BE2C (cell line): Measurements from ENCODE around the gene ATG5.

Experiments
- DNase-seq: peaks from one replicate; pipeline ENCODE4 v3.0.0-alpha.2; 2020
- H3K27me3 ChIP-seq: fragments of 250-450 bp; sonication (Bioruptor Pico); 2 replicates; pipeline ENCODE4 v1.5.1; 2020; ENCODE audit warnings: mild to moderate bottlenecking
- H3K36me3 ChIP-seq: fragments of 250-450 bp; sonication (Bioruptor Pico); 2 replicates; pipeline ENCODE4 v1.5.1; 2020; ENCODE audit warnings: mild to moderate bottlenecking
- H3K4me1 ChIP-seq: fragments of 250-450 bp; sonication (Bioruptor Pico); 2 replicates; pipeline ENCODE4 v1.5.1; 2020
- H3K4me3 ChIP-seq: 2 replicates; pipeline ENCODE4 v1.5.1; 2011; ENCODE audit warnings: low read depth, low read length
- H3K9me3 ChIP-seq: fragments of 250-450 bp; sonication (Bioruptor Pico); 2 replicates; pipeline ENCODE4 v1.5.1; 2020
- TF ChIP-seq, protein P1 (sequence below): IDR thresholded peaks from 2 replicates; pipeline ENCODE4 v1.5.1; 2012; ENCODE audit warnings: mild to moderate bottlenecking, low read depth, low read length

ATG5 gene

DNA sequence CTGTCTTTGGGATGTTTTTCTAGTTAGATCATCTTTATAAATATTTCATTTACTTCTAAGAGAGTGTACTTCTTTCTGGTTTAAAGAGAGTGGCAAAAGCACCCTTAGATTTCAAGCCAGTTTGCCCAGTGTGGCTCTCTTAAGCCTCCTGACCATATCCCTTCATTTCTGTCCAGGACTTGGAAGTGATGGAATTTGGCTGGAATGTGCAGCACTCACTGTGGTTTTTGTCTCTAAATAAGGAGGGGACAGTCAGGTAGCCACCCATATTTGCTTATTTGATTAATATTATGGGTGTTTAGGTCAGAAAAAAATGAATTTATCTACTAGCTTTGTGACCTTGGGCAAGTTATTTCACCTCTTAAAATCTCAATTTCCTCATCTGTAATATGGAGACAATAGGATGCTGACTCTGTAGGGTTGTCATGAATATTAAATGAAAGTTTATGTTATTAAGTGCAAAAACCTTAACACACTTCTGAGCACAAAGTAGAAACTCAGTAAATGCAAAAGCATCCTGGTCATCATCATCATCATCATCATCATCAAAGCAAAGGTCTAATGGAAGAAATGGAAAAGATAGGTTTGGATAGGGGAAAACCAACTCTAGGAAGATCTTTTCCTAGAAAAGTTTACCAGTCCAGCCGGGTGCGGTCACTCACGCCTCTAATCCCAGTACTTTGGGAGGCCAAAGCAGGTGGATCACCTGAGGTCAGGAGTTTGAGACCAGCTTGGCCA lies 38.0 kb upstream of the ATG5 start:
- TF ChIP-seq, protein P1, sequence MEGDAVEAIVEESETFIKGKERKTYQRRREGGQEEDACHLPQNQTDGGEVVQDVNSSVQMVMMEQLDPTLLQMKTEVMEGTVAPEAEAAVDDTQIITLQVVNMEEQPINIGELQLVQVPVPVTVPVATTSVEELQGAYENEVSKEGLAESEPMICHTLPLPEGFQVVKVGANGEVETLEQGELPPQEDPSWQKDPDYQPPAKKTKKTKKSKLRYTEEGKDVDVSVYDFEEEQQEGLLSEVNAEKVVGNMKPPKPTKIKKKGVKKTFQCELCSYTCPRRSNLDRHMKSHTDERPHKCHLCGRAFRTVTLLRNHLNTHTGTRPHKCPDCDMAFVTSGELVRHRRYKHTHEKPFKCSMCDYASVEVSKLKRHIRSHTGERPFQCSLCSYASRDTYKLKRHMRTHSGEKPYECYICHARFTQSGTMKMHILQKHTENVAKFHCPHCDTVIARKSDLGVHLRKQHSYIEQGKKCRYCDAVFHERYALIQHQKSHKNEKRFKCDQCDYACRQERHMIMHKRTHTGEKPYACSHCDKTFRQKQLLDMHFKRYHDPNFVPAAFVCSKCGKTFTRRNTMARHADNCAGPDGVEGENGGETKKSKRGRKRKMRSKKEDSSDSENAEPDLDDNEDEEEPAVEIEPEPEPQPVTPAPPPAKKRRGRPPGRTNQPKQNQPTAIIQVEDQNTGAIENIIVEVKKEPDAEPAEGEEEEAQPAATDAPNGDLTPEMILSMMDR, result no peak
- no peaks in the 10 kb centered on the region for H3K9me3 ChIP-seq
- H3K4me3 ChIP-seq, result no peak overlapping the region
- peaks cover 31% of the 10 kb centered on the region for H3K27me3 ChIP-seq
- DNase-seq, result no peak
- no peaks in the 10 kb centered on the region for H3K4me1 ChIP-seq
- no peaks in the 10 kb centered on the region for H3K36me3 ChIP-seq

DNA sequence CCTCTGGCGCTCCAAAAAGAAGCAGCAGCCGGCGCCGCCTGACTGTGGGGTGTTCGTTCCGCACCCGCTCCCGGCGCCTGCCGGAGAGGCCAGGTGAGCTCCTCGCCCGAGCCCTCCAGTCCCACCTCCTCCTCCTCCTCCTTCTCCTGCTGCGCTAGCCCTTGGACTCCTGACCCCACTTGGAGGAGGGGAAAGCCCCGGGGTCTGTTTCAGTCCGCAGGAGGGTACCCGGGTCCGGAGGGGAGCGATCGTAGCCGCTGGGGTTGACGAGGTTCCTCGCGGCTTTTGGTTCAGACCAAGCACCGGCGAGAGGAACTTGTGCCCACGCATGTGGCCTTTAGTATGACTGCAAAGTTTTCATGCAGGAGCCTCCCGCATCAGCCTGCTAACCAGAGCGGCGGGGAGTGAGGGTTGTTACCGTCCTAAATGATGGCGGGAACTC lies 35.5 kb upstream of the ATG5 start:
- no peak for DNase-seq
- TF ChIP-seq, protein P1, result no peak
- peaks cover 23% of the 10 kb centered on the region for H3K27me3 ChIP-seq
- H3K4me1 ChIP-seq, result no peaks in the 10 kb centered on the region
- H3K36me3 ChIP-seq, result no peaks in the 10 kb centered on the region
- H3K9me3 ChIP-seq, result no peaks in the 10 kb centered on the region
- no peak overlapping the region for H3K4me3 ChIP-seq

DNA sequence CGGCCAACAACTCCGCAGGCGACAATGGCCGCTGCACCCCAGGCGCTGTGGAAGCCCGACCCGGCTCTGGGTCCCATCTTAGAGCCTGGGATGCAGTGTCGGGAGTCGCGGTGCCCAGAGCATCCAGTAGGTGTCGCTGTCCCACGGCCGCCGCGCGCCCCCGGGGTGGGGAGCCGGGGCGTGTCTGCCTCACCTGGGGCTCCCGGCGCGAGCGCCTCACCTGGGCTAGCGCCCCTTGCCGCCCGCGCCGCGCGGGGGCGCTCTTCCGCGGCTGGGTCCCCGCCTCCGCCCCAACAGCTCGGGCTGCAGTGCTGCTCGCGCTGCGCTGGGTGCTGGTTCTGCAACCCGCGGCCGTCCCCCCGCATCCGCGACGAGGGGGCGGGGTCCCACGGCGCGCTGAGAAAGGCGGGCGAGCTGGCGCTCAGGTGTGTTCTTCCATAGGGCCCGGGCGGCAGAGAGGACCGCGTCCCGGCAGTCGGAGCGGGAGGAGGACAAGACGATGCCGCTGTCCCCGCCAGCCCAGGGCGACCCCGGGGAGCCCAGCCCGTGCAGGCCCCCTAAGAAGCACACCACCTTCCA lies 34.9 kb upstream of the ATG5 start, which contains the start of gene CRYBG1:
Gene CRYBG1, plus strand, starts transcription at position 308 of the 579 bp plus-strand sequence. Its CDS starts 192 bp downstream, at position 500.
- DNase-seq, result peak; percentile 64
- Histone ChIP-seq H3K4me3 (no peak within 1 kb of the TSS), H3K9me3 (no peaks in the 10 kb centered on the region)

DNA sequence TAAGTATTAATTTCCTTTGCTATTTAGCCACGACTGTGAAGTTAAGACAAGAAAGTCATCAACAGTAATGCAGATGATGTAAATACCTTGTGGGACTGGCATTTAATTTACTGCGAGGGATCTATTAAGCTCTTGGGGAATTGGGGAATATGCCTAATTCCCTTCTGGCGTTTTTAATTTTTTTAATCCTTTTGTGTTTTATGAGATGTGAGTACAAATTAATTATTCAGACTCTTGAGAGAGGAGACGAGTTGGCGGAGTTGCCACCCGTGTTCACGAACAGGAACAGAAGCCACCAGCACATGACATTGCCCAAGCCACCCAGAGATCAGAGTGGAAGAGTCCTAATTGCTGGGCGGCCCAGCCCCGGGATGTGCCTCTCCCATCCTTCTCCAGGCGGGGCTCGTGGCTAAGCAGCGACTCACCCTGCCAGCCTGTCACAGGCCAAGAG lies 34.4 kb upstream of the ATG5 start:
- Histone ChIP-seq H3K36me3 (no peaks in the 10 kb centered on the region), H3K4me1 (no peaks in the 10 kb centered on the region), H3K27me3 (peaks cover 23% of the 10 kb centered on the region), H3K4me3 (no peak overlapping the region), H3K9me3 (no peaks in the 10 kb centered on the region)
- DNase-seq, result no peak
- TF ChIP-seq, protein P1, result no peak

More for the DNA sequence above, 34.9 kb upstream of the ATG5 start, which contains the start of gene CRYBG1:
- H3K4me1 ChIP-seq, result no peaks in the 10 kb centered on the region
- H3K36me3 ChIP-seq, result no peaks in the 10 kb centered on the region
- TF ChIP-seq, protein P1, result peak; percentile 72
- peaks cover 23% of the 10 kb centered on the region for H3K27me3 ChIP-seq

DNA sequence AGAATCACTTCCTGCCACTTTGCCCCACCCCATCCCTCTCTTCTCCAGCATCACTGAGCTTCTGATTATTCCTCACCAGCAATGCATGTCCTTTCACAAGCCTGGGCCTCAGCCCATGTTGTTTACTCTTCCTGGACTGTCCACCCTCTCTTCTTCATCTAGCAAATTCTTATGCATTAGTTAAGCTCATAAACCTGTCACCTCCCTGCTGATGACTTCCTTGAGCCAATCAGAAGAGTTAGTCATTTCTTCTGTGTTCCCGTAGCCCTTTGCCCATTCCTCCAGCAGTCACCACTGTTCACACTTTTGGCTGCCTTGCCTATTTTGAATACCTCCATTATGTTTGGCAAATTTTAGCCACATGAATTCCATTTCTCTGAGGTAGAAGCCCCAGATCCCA lies 30.8 kb upstream of the ATG5 start:
- no peaks in the 10 kb centered on the region for H3K4me1 ChIP-seq
- DNase-seq, result no peak
- peaks cover 23% of the 10 kb centered on the region for H3K27me3 ChIP-seq
- no peaks in the 10 kb centered on the region for H3K9me3 ChIP-seq
- H3K4me3 ChIP-seq, result no peak overlapping the region
- TF ChIP-seq, protein P1, result no peak
- H3K36me3 ChIP-seq, result no peaks in the 10 kb centered on the region

DNA sequence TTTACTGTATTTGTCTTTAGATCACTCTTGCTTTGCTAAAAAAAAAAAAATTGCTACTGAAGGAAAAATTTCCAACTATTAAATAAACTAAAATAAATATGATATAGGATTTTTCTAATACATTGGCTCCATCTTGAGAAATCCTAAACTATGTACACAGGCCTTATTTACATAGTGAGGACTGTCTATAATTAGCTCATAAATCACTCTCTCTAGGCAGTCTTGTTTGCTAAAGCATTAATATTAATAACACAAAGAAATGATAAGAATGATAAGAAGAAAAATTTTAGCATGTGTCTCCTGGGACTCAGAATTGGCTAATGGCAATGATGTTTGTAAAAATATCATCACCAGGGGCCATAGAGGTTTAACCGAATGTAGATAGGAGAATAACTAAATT lies 21.7 kb upstream of the ATG5 start:
- TF ChIP-seq, protein P1, result no peak
- Histone ChIP-seq H3K4me1 (peaks cover 4% of the 10 kb centered on the region), H3K9me3 (no peaks in the 10 kb centered on the region; the same call in 1 of the 2 replicates), H3K36me3 (no peaks in the 10 kb centered on the region), H3K4me3 (no peak overlapping the region), H3K27me3 (peaks cover 7% of the 10 kb centered on the region; the same call in 1 of the 2 replicates)
- no peak for DNase-seq
